GM19025 (cell line): ENCODE measurements around the gene CNNM1.

Source experiments
- ATAC-seq: cut with Tn5 transposase; IDR thresholded peaks from one replicate; pipeline ENCODE4 v1.9.1; 2021; ENCODE audit warnings: mild to moderate bottlenecking, low read depth, moderate library complexity; ENCODE audit not compliant: unreplicated experiment

CNNM1 gene

DNA sequence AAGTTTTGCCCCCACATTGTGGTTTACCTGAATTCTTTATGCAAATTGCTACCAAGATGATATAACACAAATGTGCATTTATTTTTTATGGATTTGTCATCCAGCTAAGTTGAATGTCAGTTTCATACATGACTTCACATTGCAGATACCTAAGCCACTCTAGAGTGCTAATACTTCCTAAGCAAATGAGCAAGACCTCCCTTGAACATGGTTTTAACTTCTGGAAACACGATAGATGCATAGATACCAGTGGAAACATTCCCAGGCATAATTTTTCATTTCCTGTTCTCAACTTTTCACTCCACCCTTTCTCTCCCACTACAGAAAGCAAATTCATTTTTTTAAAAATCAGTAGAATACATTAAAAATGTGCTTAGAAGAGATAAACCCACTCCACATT is 81.0 kb downstream of the CNNM1 start:
- ATAC-seq = no peak

DNA sequence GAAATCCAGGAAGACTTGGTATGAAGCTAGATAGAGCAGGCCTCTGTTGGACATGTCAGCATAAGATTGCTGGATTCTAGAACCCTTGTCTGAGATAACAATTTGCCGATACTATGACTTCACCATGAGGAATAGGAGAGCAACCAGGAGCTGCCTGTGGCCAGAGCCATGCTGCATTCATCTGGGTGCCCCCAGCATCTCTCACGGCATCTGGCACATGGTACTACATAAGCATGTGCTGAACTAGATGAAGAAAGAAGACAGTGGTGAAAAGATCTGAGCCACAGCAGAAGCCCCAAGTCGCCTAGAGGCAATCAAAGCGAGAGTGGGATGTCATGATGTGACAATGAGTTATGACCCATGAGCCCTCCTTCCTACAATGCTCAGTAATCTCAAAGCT is 81.7 kb downstream of the CNNM1 start:
- no peak for ATAC-seq

DNA sequence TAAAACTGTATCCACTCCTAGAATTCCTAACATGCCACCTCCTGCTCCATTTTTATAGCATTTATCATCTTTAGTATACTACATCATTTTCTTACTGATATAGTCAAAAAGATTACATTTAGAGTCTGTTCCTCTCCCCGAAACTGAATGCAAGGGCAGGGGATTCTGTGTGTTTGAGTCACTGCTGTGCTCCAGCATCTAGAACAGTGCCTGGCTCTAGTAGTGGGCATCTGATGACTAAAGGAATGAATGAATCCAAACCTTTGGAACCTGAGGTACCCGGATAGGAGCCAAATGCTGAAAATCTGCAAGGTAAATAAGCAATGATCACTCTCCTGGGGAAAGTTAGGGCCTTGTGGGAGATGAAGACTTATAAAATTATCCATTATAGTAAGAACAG is 82.4 kb downstream of the CNNM1 start:
- ATAC-seq = no peak

DNA sequence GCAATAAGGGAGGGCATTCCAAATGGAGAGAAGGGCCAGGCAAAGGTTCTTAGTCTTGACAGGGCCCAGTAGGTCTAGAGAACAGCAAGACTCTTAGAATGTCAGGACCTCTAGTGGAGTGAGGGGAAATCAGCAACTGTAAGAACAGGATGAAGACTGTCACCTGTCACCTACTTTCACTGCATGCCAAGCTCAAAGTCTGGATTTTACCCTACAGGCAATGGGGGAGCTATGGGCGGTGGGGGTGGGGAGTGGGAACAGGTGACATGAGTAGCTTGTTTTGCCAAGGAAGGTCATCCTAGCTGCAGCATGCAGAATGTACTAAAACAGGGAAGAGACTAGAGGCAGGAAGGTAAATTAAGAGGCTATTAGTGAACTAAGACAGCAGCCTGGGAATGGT is 82.9 kb downstream of the CNNM1 start:
- ATAC-seq = no peak

DNA sequence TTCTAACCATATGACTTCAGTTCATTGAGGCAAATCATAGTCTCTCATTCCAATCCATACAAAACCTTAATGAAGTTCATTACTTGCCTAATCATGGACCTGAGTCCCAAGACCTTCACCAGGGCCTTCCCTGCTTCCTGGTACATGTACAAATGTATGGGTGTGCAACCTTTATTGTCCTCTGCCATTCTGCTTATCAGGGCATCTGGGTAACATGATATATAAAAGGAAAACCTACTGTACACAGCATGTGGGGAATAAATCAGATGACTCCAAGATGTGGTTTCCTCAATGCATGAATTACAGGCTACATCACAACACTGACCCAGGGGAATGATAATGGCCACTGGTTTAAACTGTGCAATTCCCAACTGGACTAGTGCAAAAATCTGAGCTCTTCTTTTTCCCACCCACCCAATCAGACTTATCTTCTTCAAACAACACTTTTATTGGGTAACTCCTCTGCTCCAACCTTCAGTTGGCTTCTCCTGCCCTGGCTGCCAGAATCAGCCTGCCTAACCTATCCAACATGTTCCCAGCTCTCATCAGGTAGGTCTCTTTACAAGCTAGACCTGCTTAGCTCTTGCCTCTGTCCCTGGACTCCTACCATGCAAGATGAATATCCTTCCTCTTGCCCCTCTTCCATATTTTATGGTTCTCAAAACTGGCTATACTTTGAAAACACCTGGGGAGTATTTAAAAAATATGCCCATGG is 89.9 kb downstream of the CNNM1 start:
- no peak for ATAC-seq

DNA sequence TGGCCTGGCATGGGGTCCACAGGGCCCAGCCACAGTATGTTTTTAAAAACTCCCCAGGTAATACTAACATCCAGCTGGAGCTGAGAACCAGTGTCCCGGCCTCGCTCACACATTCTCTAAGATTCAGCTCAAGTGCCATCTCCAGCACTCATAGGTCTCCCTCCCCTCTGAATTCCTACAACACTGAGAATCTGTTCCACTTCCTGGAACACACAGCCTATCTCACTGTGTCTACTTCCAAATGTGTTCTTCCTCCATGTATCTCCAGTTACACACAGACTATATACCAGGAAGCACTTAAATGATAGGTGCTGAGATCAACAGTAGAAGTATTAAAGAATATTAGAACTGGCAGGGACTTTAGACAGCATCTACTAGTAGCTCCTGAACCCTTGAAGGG is 90.5 kb downstream of the CNNM1 start:
- ATAC-seq = no peak

DNA sequence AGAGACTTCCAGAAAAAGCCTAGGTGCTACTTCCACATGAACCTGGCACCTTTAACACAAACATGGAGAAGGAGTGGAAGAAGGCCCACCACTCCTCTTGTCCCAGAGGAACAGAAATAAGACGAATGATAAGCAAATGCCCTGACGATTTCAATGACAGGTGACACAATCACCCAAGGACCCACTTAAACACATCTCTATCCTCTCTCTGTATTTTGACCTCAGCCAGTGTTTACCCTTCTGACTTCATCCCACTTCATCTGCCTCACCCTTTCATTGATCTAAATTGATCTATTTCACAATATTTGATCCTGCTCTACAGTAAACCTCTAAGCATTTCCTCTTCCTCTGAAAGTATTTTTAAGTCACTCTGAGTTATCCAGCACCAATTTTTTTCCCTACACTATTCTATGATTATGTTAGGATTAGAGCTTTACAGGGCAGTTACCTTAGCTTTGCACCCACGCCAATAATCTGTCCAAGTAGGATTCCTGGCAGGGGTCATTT is 92.1 kb downstream of the CNNM1 start:
- ATAC-seq = no peak

DNA sequence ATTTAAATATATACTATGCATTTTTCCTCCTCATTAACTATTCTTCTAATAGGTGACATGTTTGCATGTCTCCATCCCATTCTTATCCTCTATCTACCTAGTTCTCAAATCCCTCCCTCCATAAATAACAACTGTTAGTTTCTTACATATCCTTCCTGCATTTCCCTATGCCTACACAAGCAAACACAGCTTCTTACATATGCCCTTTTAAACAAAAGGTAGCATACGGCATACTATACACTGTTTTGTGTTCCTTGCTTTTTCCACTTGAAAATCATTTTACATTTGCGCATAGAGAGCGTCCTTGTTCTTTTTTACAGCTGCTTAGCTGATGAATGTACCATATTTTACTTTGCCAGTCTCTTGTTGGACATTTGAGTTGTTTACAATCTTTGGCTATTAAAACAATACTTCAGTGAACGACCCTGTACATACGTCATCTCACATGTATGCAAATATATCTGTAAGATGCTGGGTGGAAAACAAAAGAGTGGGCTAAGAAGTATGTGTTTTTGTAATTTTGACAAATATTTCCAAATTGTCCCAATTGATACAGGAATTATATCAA is 93.5 kb downstream of the CNNM1 start:
- no peak for ATAC-seq

DNA sequence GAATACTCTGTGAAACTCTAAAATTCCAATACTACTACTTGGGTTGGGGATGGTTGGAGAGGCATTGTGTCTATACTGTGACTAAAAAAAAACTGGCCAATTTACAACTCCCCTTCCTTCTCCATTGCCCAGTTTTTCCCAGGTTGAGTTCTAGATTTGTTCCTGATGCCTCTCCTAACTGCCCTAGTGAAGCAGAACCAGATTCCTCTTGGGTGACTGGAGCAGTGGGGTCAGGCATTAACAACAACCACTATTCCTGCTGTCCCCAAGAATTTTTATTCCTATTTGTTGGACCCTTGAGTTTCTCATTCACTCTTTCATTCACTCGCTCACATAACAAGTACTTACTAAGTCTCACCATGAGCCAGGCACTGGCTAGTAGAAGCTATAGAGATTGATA is 95.5 kb downstream of the CNNM1 start:
- ATAC-seq = no peak

DNA sequence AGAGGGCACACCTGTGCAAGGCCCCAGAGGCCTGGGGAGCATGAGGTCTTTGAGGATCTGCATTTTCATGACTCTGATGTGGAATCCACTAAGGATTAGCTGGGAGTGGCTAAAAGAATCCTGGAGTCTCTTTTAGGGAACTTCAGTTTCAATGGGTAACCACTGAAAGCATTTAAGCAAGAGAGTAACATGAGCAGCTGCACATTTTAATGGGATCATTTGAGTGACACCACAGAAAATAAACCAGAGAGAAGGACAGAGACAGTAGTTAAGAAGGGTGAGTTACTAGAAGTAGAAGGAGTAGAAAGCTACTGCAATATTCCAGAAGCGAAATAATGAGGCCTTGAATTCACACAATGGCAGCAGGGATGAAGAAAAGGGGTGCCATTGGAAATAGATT is 96.0 kb downstream of the CNNM1 start:
- no peak for ATAC-seq

DNA sequence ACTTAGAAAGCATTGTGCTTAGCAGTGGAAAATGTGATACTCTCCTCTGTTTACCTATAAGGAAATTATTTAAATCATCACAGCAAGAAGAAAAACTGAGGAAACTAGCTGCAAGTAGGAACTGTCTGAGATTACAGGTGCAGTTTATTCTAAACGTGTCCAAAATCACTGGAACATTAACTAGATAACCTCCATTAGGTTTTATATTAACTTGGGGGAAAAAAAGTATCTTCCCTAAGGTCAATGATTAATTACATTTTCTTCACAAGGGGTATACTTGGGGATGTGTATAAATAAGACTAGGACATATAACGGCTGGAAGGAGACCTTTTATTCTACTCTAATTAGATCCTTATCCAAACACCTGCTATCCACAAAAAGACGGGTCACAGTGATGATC is 97.5 kb downstream of the CNNM1 start:
- no peak for ATAC-seq

DNA sequence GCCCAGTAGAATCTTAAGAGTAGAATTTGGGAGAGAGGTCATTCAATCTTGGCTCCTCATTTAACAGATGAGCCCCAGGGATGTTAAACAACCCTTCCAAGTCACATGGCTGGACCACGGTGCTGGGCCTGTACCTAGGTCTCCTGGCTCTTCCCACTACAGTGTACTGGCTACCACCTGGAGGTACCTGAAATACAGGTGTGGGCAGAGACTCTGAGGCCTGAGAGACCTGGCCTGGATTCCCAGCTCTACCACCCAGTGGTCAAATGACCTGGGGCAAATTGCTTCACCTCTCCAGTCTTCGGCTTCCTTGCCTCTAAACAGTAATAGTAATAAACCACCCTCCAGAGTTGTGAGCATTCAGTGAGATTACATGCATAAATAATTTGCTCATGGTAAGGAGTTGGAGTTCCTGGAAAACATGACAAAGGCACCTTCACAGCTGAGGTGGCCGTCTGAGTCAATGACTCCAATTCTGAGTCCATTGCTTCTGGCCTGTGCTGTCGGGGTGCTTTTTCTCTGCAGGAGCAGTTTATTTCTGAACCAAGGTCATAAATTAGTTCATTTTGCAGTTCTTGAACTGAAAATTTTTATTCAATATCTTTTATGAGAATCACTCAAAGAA is 98.5 kb downstream of the CNNM1 start:
- ATAC-seq = no peak

DNA sequence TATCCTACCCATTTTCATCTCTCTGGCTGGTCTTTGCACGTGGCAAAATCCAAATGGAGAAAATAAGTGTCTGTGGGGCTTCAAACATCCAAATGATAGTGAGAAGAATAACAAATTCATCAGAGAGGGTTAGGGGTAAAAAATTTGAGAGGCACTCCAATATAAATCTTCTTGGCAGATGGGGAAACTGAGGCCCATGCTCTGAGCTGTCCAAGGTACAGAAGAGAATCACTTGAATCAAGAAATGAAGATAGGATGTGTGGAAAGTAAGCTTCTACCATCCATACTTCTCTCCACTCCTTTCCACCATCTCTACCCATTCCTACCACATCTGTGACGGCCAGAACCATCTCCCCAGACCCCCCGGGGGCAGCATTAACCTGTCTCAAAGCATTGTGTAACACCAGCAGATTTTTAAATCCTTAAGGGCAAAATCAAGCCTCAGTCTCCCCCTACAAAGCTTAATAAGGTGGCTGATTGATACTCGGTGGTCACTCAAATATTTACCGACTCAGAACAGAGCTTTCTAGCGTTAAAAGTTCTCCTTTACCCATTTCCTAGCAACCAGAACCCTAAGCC is 100.5 kb downstream of the CNNM1 start:
- ATAC-seq = no peak

DNA sequence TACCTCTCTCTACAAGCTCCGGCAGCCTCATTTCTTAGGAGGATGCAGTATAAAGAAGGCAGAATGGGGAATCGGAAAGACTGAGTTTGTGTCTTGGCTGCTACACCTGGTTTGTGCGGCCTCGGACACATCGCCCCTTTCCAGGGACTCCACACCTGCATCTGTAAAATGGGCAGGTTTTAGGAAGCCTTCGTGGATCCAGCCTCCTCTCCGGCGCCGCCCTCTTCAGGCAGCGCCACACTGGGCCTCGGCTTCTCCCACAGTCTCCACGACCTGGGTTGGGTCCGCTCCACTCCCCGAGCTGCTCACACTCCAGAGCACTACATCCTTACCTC is 100.9 kb downstream of the CNNM1 start:
- ATAC-seq = peak; percentile 4

DNA sequence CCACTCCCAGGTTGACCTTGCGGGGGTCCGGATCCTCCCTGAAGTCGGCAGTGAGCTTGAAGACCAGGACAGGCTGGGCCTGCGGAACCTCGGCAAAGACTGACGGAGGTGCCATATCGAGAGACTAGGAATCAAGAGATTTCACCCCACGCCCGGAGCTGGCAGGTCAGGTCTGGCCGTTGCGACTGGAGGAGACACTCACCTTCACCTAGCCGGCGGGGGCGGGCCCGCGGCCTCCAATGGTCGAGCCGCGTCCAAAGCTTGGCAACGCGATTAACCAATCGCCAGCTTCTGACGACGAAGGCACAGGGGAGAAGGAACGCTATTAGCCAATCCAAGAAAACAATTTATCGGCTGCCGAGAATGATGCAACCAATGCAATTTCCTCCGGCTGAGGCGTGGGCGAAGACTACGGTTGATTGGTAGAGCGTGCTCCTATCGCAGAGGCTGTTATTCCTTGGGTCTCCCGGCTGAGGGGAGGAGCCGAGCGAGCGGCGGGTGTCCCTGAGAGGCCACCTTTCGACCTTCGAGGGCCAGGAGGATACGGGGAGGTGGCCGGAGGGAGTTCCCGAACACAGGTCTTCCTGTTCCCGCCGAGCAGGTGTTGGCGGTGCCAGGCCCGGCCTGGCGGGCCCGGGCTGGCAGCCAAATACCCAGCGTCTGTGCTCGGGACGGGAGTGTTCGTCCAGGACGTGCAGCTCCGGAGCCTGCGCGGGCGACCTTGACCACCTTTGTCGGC is 101.5 kb downstream of the CNNM1 start, which contains the start of gene GOT1:
Gene GOT1 (minus strand): TSS at position 174 of the 739 bp plus-strand sequence. CDS start 59 bp downstream, at position 115.
- peak; percentile 96 for ATAC-seq

DNA sequence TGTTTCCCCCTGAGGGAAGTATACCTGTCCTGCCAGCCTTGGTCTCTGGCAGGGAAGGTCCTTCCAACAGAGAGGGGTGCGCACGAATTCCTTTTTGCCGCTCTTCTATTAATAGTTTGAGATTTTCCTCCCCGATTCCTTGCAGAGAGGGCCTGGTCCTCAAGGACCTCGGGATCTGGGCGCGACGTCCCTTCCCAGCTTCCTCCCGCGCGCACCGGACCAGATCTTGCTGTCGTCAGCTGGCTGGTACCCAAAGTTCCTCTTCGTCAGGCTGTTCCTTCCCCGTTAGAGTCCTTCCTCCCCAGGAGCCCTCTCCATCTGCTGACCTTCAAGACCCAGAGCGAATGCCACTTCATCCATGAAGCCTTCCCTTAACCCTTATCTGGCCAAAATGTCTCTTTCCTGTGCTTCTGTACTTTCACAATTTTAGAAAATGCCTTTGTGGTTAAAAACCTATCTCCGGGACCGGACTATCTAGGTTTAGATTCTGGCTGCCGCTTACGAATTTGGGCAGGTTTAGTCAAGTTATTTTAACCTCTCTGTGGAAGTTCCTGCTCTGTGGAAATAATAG is 102.1 kb downstream of the CNNM1 start:
- no peak for ATAC-seq

DNA sequence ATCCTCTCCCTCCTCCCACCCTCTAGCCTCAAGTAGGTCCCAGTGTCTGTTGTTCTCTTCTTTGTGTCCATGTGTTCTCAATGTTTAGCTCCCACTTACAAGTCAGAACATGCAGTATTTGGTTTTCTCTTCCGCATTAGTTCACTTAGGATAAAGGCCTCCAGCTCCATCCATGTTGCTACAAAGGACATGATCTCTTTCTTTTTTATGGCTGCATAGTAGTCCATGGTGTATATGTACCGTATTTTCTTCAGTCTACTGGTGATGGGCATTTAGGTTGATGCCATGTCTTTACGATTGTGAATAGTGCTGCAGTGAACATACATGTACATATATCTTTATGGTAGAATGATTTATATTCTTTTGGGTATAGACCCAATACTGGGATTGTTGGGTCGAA is 102.9 kb downstream of the CNNM1 start:
- ATAC-seq = no peak

DNA sequence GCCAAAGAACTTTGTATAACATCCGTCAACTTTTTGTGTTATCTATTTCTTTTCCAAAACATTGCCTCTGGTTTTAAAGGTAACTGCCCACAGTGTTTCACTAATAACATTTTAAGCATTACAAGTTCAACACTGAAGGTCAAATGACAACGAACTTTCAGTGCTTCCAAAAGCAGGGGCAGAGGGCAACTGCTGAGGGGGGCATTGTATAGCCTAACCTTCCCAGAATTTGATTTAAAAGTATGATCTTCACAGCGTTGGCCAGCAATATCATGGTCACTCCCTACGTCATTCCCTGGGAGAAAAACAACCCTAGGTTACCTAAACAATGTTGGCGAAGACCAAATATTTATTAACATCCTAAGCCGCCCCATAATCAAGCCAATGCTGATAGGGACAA is 103.7 kb downstream of the CNNM1 start:
- no peak for ATAC-seq

DNA sequence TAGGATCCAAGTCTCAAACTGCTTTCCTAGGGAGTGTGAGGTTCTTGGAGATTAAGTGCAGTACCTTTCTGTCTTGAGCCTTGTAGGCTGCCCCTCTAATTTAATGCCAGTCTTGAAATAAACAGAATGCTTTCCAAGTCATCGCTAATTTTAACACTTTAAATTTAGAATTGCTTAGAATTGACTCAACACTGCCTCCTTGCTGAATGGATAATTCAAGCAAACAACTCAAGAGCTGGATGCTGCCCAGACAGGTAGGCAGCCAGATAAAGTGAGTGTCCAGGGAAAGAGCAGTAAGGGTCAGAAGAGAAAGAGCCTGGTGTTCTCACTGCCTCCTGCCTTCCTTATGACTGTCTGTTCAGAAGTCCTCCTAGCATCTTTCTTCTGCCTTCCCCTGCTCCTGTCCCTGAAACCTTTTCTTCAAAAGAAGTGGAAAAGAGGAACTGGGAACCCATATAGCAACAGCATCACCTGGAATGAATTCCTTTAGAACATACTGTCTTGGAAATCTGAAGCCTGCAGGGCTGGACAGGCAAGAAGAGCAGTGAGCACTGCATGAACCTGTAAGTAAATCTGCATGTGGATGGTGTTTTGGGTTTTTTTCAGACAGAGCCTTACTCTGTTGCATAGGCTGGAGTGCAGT is 104.3 kb downstream of the CNNM1 start:
- no peak for ATAC-seq

DNA sequence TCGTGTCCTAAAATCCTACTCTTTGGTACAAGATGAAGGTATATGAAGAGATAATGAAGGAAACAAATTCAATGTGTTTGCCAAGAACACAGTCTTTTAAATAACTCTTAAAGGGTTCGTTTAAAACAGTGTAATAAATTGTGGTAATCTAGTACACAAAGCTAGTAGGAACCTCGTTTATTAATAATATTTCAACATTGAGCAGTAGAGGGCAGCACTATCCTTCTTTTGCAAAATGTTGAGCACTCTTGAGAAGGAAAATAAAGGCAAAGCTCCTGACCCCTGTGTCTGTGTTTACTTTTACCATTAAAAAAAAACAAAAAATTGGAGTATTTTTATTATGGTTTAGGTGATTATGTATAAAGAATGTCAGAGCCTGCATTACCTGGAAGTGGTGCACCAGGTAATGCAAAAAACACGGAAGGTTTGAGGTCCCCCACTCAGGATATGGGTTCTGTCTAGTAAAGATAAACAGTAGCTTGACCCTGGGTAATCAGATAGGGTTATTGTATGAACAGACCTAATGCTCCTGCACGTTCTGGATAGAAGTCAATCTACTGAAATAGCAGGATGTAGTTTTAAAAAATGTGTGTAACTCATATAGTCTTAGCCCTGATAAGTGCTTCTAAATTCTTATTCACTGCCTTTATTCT is 107.0 kb downstream of the CNNM1 start:
- no peak for ATAC-seq
